ENCODE data around the gene ZKSCAN3. TPM values are rescaled to one million over a fixed set of nuclear protein-coding genes. Genes with fewer than 3 reads are reported as not detected.
"Not testable (repeated sequence)": the region's sequence is repeated elsewhere in the genome, so short reads cannot be mapped to it uniquely, and the experiment has no call there.

The ZKSCAN3 gene
- total RNA-seq, 1 experiment from 2014 or later = 6.2 TPM

- no peaks in the 10 kb centered on the region for H3K27me3 ChIP-seq (ENCODE audit: insufficient read depth, low read depth)
- H3K4me2 ChIP-seq = no peak overlapping the region
- ChIA-PET CTCF (no interaction called here), POLR2A (ENCODE audit: unreplicated experiment) (no interaction called here)
- intact Hi-C loops (cut with micrococcal nuclease; ENCODE audit: unreplicated experiment) = no loop called here
- H3K9me3 ChIP-seq (ENCODE audit: insufficient read depth, low read depth) = no peaks in the 10 kb centered on the region
- BruUV-seq (replicated peaks) = no TSS peak
- H3F3A ChIP-seq (ENCODE audit: insufficient read depth, low read depth) = no peaks in the 10 kb centered on the region
- no peaks in the 10 kb centered on the region for H3K9me2 ChIP-seq (ENCODE audit: insufficient read depth)
- no peaks in the 10 kb centered on the region for H3K79me2 ChIP-seq (ENCODE audit: low read depth)
- DNase-seq = no peak
- no peak overlapping the region for H2AFZ ChIP-seq
- H3K4me1 ChIP-seq (replicated peaks; ENCODE audit: insufficient read depth) = no peaks in the 10 kb centered on the region
- TF ChIP-seq EZH2 (IDR thresholded peaks at IDR 0.05; ENCODE audit: low read depth) = no peak
- no peak for TF ChIP-seq CTCF (conservative IDR thresholded peaks at IDR 0.05)
- H3K27ac ChIP-seq = no peak overlapping the region
- H3K4me3 ChIP-seq = no peak overlapping the region
- no peaks in the 10 kb centered on the region for H4K20me1 ChIP-seq (ENCODE audit: insufficient read depth)
- H3K36me3 ChIP-seq (ENCODE audit: low read depth) = no peaks in the 10 kb centered on the region
Measured at GRCh38 chr6:28311139-28311823, 38.5 kb upstream of the ZKSCAN3 start.

- H3K9me2 ChIP-seq (ENCODE audit: insufficient read depth) = no peaks in the 10 kb centered on the region
- intact Hi-C loops (cut with micrococcal nuclease; ENCODE audit: unreplicated experiment) = no loop called here
- H3K27ac ChIP-seq = no peak overlapping the region
- BruUV-seq (replicated peaks) = no TSS peak
- H3K36me3 ChIP-seq (ENCODE audit: low read depth) = no peaks in the 10 kb centered on the region
- no peaks in the 10 kb centered on the region for H3K27me3 ChIP-seq (ENCODE audit: insufficient read depth, low read depth)
- CTCF ChIA-PET = no interaction called here
- H3F3A ChIP-seq (ENCODE audit: insufficient read depth, low read depth) = no peaks in the 10 kb centered on the region
- POLR2A ChIA-PET (ENCODE audit: unreplicated experiment) = no interaction called here
- no peaks in the 10 kb centered on the region for H3K9me3 ChIP-seq (ENCODE audit: insufficient read depth, low read depth)
- no peak for DNase-seq
- no peak overlapping the region for H3K4me3 ChIP-seq
- no peaks in the 10 kb centered on the region for H4K20me1 ChIP-seq (ENCODE audit: insufficient read depth)
- TF ChIP-seq EZH2 (IDR thresholded peaks at IDR 0.05; ENCODE audit: low read depth) (no peak), CTCF (conservative IDR thresholded peaks at IDR 0.05) (no peak)
- no peak overlapping the region for H3K4me2 ChIP-seq
- H2AFZ ChIP-seq = no peak overlapping the region
- H3K4me1 ChIP-seq (replicated peaks; ENCODE audit: insufficient read depth) = no peaks in the 10 kb centered on the region
- no peaks in the 10 kb centered on the region for H3K79me2 ChIP-seq (ENCODE audit: low read depth)
Measured at GRCh38 chr6:28312939-28313338, 36.8 kb upstream of the ZKSCAN3 start.

GRCh38 chr6:28315628-28316027 is 34.1 kb upstream of the ZKSCAN3 start:
- ChIA-PET POLR2A (ENCODE audit: unreplicated experiment) (no interaction called here), CTCF (no interaction called here)
- TF ChIP-seq EZH2 (IDR thresholded peaks at IDR 0.05; ENCODE audit: low read depth) (no peak), CTCF (conservative IDR thresholded peaks at IDR 0.05) (no peak)
- no peaks in the 10 kb centered on the region for H3K36me3 ChIP-seq (ENCODE audit: low read depth)
- H3K4me1 ChIP-seq (replicated peaks; ENCODE audit: insufficient read depth) = no peaks in the 10 kb centered on the region
- no peaks in the 10 kb centered on the region for H3K9me3 ChIP-seq (ENCODE audit: insufficient read depth, low read depth)
- DNase-seq = no peak
- intact Hi-C loops (cut with micrococcal nuclease; ENCODE audit: unreplicated experiment) = no loop called here
- BruUV-seq (replicated peaks) = no TSS peak
- no peak overlapping the region for H3K4me2 ChIP-seq
- H3K27ac ChIP-seq = no peak overlapping the region
- no peaks in the 10 kb centered on the region for H3K9me2 ChIP-seq (ENCODE audit: insufficient read depth)
- H3K79me2 ChIP-seq (ENCODE audit: low read depth) = no peaks in the 10 kb centered on the region
- H2AFZ ChIP-seq = no peak overlapping the region
- H3K27me3 ChIP-seq (ENCODE audit: insufficient read depth, low read depth) = no peaks in the 10 kb centered on the region
- H4K20me1 ChIP-seq (ENCODE audit: insufficient read depth) = no peaks in the 10 kb centered on the region
- H3K4me3 ChIP-seq = no peak overlapping the region
- no peaks in the 10 kb centered on the region for H3F3A ChIP-seq (ENCODE audit: insufficient read depth, low read depth)

GRCh38 chr6:28317866-28318265 is 31.9 kb upstream of the ZKSCAN3 start:
- POLR2A ChIA-PET (ENCODE audit: unreplicated experiment); H2AFZ ChIP-seq; CTCF ChIA-PET; BruUV-seq (replicated peaks); H3K9me2 ChIP-seq (ENCODE audit: insufficient read depth); H3K36me3 ChIP-seq (ENCODE audit: low read depth); DNase-seq; H3K27ac ChIP-seq; H3K79me2 ChIP-seq (ENCODE audit: low read depth); H3K4me2 ChIP-seq; H3K27me3 ChIP-seq (ENCODE audit: insufficient read depth, low read depth); H3F3A ChIP-seq (ENCODE audit: insufficient read depth, low read depth); H3K4me1 ChIP-seq (replicated peaks; ENCODE audit: insufficient read depth); H3K9me3 ChIP-seq (ENCODE audit: insufficient read depth, low read depth); H3K4me3 ChIP-seq; H4K20me1 ChIP-seq (ENCODE audit: insufficient read depth); intact Hi-C loops (cut with micrococcal nuclease; ENCODE audit: unreplicated experiment): not testable (repeated sequence)

Data from PC-9 (cell line).